Central memory CD8-positive, alpha-beta T cell (primary cell): Measurements from ENCODE around the gene FGF14.
A peak's percentile ranks its signal among the peaks of the same experiment; 100 is the strongest.

ENCODE experiments used
- ATAC-seq: fragments of 150-1000 bp; cut with Tn5 transposase; replicated peaks from 2 replicates; pipeline ENCODE4 v1.10.0; 2022; ENCODE audit warnings: mild to moderate bottlenecking, moderate FRiP score, moderate number of reproducible peaks; ENCODE audit not compliant: poor library complexity, severe bottlenecking; ENCODE audit errors: extremely low read depth
- DNase-seq, 2 donors: peaks; one replicate each; pipeline ENCODE4 v3.0.0; 2021; ENCODE audit warnings: low spot score in 2 of 2
- H3K27ac Mint-ChIP-seq: one replicate; pipeline ENCODE4 v1.8.0; 2022; ENCODE audit warnings: low read depth, mild to moderate bottlenecking, moderate library complexity, mixed read lengths
- H3K27me3 Mint-ChIP-seq: one replicate; pipeline ENCODE4 v1.8.0; 2022; ENCODE audit warnings: mixed read lengths
- H3K36me3 Mint-ChIP-seq: one replicate; pipeline ENCODE4 v1.8.0; 2022; ENCODE audit warnings: mild to moderate bottlenecking, moderate library complexity, mixed read lengths; ENCODE audit not compliant: insufficient read depth
- H3K4me1 Mint-ChIP-seq: one replicate; pipeline ENCODE4 v1.8.0; 2022; ENCODE audit warnings: mixed read lengths
- H3K4me3 Mint-ChIP-seq: one replicate; pipeline ENCODE4 v1.8.0; 2022; ENCODE audit warnings: mild to moderate bottlenecking, moderate library complexity, mixed read lengths
- H3K9me3 Mint-ChIP-seq: one replicate; pipeline ENCODE4 v1.8.0; 2022; ENCODE audit warnings: mixed read lengths

Gene FGF14

GRCh38 chr13:101757446-101758039 lies 644.3 kb downstream of the FGF14 start:
- DNase-seq (no peak), ATAC-seq (peak; percentile 36)
- no peaks in the 10 kb centered on the region for H3K9me3 Mint-ChIP-seq
- H3K4me1 Mint-ChIP-seq = no peaks in the 10 kb centered on the region
- no peak overlapping the region for H3K4me3 Mint-ChIP-seq
- peaks cover 39% of the 10 kb centered on the region for H3K27me3 Mint-ChIP-seq
- no peaks in the 10 kb centered on the region for H3K36me3 Mint-ChIP-seq
- H3K27ac Mint-ChIP-seq = no peak overlapping the region

- no peak overlapping the region for H3K27ac Mint-ChIP-seq
- no peaks in the 10 kb centered on the region for H3K36me3 Mint-ChIP-seq
- peaks cover 30% of the 10 kb centered on the region for H3K27me3 Mint-ChIP-seq
- no peaks in the 10 kb centered on the region for H3K9me3 Mint-ChIP-seq
- DNase-seq = no peak
- H3K4me3 Mint-ChIP-seq = no peak overlapping the region
- ATAC-seq = no peak
- H3K4me1 Mint-ChIP-seq = no peaks in the 10 kb centered on the region
Observed at GRCh38 chr13:101755228-101755887, 646.5 kb downstream of the FGF14 start.

- no peaks in the 10 kb centered on the region for H3K9me3 Mint-ChIP-seq
- H3K36me3 Mint-ChIP-seq = no peaks in the 10 kb centered on the region
- DNase-seq = no peak
- no peak overlapping the region for H3K27ac Mint-ChIP-seq
- no peaks in the 10 kb centered on the region for H3K4me1 Mint-ChIP-seq
- H3K27me3 Mint-ChIP-seq = peaks cover 39% of the 10 kb centered on the region
- H3K4me3 Mint-ChIP-seq = no peak overlapping the region
- ATAC-seq = no peak
Observed at GRCh38 chr13:101752432-101752831, 649.4 kb downstream of the FGF14 start.

- no peak overlapping the region for H3K4me3 Mint-ChIP-seq
- peaks cover 49% of the 10 kb centered on the region for H3K27me3 Mint-ChIP-seq
- H3K36me3 Mint-ChIP-seq = no peaks in the 10 kb centered on the region
- no peaks in the 10 kb centered on the region for H3K9me3 Mint-ChIP-seq
- no peaks in the 10 kb centered on the region for H3K4me1 Mint-ChIP-seq
- no peak overlapping the region for H3K27ac Mint-ChIP-seq
- DNase-seq (no peak), ATAC-seq (no peak)
Observed at GRCh38 chr13:101751488-101751887, 650.4 kb downstream of the FGF14 start.

- ATAC-seq = no peak
- H3K36me3 Mint-ChIP-seq = no peaks in the 10 kb centered on the region
- H3K9me3 Mint-ChIP-seq = no peaks in the 10 kb centered on the region
- H3K27me3 Mint-ChIP-seq = peaks cover 62% of the 10 kb centered on the region
- no peak for DNase-seq
- no peak overlapping the region for H3K27ac Mint-ChIP-seq
- no peaks in the 10 kb centered on the region for H3K4me1 Mint-ChIP-seq
- H3K4me3 Mint-ChIP-seq = no peak overlapping the region
Observed at GRCh38 chr13:101749584-101749983, 652.3 kb downstream of the FGF14 start.

- H3K4me3 Mint-ChIP-seq = no peak overlapping the region
- DNase-seq = no peak
- H3K27ac Mint-ChIP-seq = no peak overlapping the region
- no peak for ATAC-seq
- no peaks in the 10 kb centered on the region for H3K36me3 Mint-ChIP-seq
- H3K27me3 Mint-ChIP-seq = peaks cover 61% of the 10 kb centered on the region
- no peaks in the 10 kb centered on the region for H3K9me3 Mint-ChIP-seq
- H3K4me1 Mint-ChIP-seq = no peaks in the 10 kb centered on the region
Observed at GRCh38 chr13:101747039-101747438, 654.8 kb downstream of the FGF14 start.

GRCh38 chr13:101746513-101746912 lies 655.3 kb downstream of the FGF14 start:
- H3K27ac Mint-ChIP-seq = no peak overlapping the region
- no peaks in the 10 kb centered on the region for H3K9me3 Mint-ChIP-seq
- no peaks in the 10 kb centered on the region for H3K4me1 Mint-ChIP-seq
- DNase-seq (no peak), ATAC-seq (no peak)
- H3K27me3 Mint-ChIP-seq = peaks cover 62% of the 10 kb centered on the region
- no peaks in the 10 kb centered on the region for H3K36me3 Mint-ChIP-seq
- H3K4me3 Mint-ChIP-seq = no peak overlapping the region

GRCh38 chr13:101739382-101740178 lies 662.3 kb downstream of the FGF14 start:
- Mint-ChIP-seq H3K4me3 (no peak overlapping the region), H3K36me3 (no peaks in the 10 kb centered on the region), H3K27ac (no peak overlapping the region), H3K27me3 (peaks cover 12% of the 10 kb centered on the region), H3K4me1 (no peaks in the 10 kb centered on the region), H3K9me3 (no peaks in the 10 kb centered on the region)
- no peak for DNase-seq
- ATAC-seq = no peak

- ATAC-seq (no peak), DNase-seq (no peak)
- Mint-ChIP-seq H3K4me1 (no peaks in the 10 kb centered on the region), H3K4me3 (no peak overlapping the region), H3K27ac (no peak overlapping the region), H3K9me3 (no peaks in the 10 kb centered on the region), H3K27me3 (peaks cover 12% of the 10 kb centered on the region), H3K36me3 (no peaks in the 10 kb centered on the region)
Observed at GRCh38 chr13:101738336-101738735, 663.5 kb downstream of the FGF14 start.

- no peaks in the 10 kb centered on the region for H3K36me3 Mint-ChIP-seq
- no peaks in the 10 kb centered on the region for H3K9me3 Mint-ChIP-seq
- ATAC-seq (no peak), DNase-seq (no peak)
- no peak overlapping the region for H3K4me3 Mint-ChIP-seq
- no peaks in the 10 kb centered on the region for H3K4me1 Mint-ChIP-seq
- H3K27ac Mint-ChIP-seq = no peak overlapping the region
- no peaks in the 10 kb centered on the region for H3K27me3 Mint-ChIP-seq
Observed at GRCh38 chr13:101736566-101736965, 665.3 kb downstream of the FGF14 start.

GRCh38 chr13:101730420-101731000 lies 671.3 kb downstream of the FGF14 start:
- no peak for ATAC-seq
- DNase-seq = no peak
- H3K27ac Mint-ChIP-seq = no peak overlapping the region
- H3K27me3 Mint-ChIP-seq = no peaks in the 10 kb centered on the region
- H3K9me3 Mint-ChIP-seq = no peaks in the 10 kb centered on the region
- no peak overlapping the region for H3K4me3 Mint-ChIP-seq
- H3K36me3 Mint-ChIP-seq = no peaks in the 10 kb centered on the region
- no peaks in the 10 kb centered on the region for H3K4me1 Mint-ChIP-seq

- no peaks in the 10 kb centered on the region for H3K36me3 Mint-ChIP-seq
- H3K27ac Mint-ChIP-seq = no peak overlapping the region
- ATAC-seq (no peak), DNase-seq (no peak)
- H3K4me3 Mint-ChIP-seq = no peak overlapping the region
- no peaks in the 10 kb centered on the region for H3K4me1 Mint-ChIP-seq
- no peaks in the 10 kb centered on the region for H3K9me3 Mint-ChIP-seq
- no peaks in the 10 kb centered on the region for H3K27me3 Mint-ChIP-seq
Observed at GRCh38 chr13:101728615-101729014, 673.2 kb downstream of the FGF14 start.
